Prostate gland (tissue), 2 donors: ENCODE measurements around the gene SEMA5A. TPM values are rescaled to one million over a fixed set of nuclear protein-coding genes. Genes with fewer than 3 reads are reported as not detected.
"Not testable (repeated sequence)": the region's sequence is repeated elsewhere in the genome, so short reads cannot be mapped to it uniquely, and the experiment has no call there.

Experiments
- DNase-seq: peaks from one replicate; pipeline ENCODE4 v3.0.0-alpha.2; 2019; ENCODE audit warnings: low spot score
- H3K27ac ChIP-seq, 2 donors: fragments of 200-600 bp; sonication (generic); 2 replicates each; pipeline ENCODE4 v1.5.1; 2017 to 2019
- H3K27me3 ChIP-seq: fragments of 200-600 bp; sonication (generic); replicated peaks from 2 replicates; pipeline ENCODE4 v1.5.1; 2019; ENCODE audit not compliant: insufficient read depth
- H3K36me3 ChIP-seq, 2 donors: fragments of 200-600 bp; sonication (generic); 1 replicate in 1 of 2; 2 replicates in 1 of 2; pipeline versions ENCODE4 v1.5.1 to v1.8.1; 2017 to 2019
- H3K4me1 ChIP-seq: fragments of 200-600 bp; sonication (generic); replicated peaks from 2 replicates; pipeline ENCODE4 v1.5.1; 2019
- H3K4me3 ChIP-seq, 2 donors: fragments of 200-600 bp; sonication (generic); 2 replicates each; pipeline ENCODE4 v1.5.1; 2017 to 2019
- H3K9me3 ChIP-seq: fragments of 200-600 bp; sonication (generic); 2 replicates; pipeline ENCODE4 v1.5.1; 2017
- POLR2A ChIP-seq: fragments of 450-650 bp; IDR thresholded peaks from one replicate; pipeline ENCODE4 v1.6.1; 2016; ENCODE audit warnings: antibody characterized with exemption, mild to moderate bottlenecking
- POLR2AphosphoS5 ChIP-seq: sonication (generic); formaldehyde crosslinking; IDR thresholded peaks from one replicate; pipeline ENCODE4 v1.6.1; 2017; ENCODE audit warnings: antibody characterized with exemption
- WGBS: methylation state at CpG from one replicate; pipeline ENCODE4 v1.1.5; 2018; 5-methylcytosine and 5-hydroxymethylcytosine counted together
- intact Hi-C: fragments of 100-400 bp; cut with DNase I; formaldehyde crosslinking; loops from one replicate; pipeline ENCODE4 v1.14.2; 2022
- total RNA-seq, 2 donors: library from RNA; depleted of rRNA; stranded (reverse); fragments of >200 nt; gene quantifications; one replicate each; pipeline ENCODE4 v1.1.0, GENCODE V29; 2016
- TF ChIP-seq, protein P1 (sequence below), 4 experiments: fragments of 200-600 bp in 2 of 4; fragments of 450-650 bp in 2 of 4; sonication (generic) in 2 of 4; IDR thresholded peaks; 1 replicate in 3 of 4; 2 replicates in 1 of 4; pipeline ENCODE4 v1.5.1; 2016 to 2019; ENCODE audit warnings: antibody characterized with exemption in 4 of 4, mild to moderate bottlenecking in 2 of 4, moderate library complexity in 2 of 4

Gene SEMA5A
- total RNA-seq, 2 donors from 2014 or later: 4.5 to 21.7 TPM

DNA sequence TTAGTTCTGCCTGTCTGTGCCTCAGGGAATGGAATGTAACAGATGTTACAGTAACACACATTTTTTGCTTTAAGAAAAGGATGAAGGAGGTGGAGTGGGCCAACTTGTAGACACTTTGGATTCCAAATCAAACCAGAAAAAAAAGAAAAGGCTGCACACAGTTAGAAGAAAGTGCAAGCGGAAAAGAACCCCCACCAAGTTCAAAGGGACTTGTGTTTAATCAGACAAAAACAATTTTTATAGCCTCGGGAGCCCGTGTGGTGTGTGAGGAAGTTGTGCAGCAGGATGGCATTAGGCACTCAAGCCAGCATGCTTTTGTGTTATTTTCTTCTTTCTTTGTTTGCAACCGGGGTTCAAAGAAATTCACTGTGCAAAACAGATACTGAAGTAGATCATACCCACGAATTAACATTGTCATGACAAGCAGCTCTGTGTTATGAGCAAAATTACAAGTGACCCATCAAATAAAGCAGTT, 189.5 kb downstream of the SEMA5A start:
- Histone ChIP-seq H3K36me3 (no peaks in the 10 kb centered on the region), H3K4me1 (no peaks in the 10 kb centered on the region), H3K4me3 (no peak overlapping the region), H3K27me3 (no peaks in the 10 kb centered on the region), H3K9me3 (no peaks in the 10 kb centered on the region), H3K27ac (no peak overlapping the region)
- 14% methylated on average over 5 of the region's 5 CpGs for WGBS
- no peak for DNase-seq
- intact Hi-C loops: no loop called here
- TF ChIP-seq POLR2A: no peak

DNA sequence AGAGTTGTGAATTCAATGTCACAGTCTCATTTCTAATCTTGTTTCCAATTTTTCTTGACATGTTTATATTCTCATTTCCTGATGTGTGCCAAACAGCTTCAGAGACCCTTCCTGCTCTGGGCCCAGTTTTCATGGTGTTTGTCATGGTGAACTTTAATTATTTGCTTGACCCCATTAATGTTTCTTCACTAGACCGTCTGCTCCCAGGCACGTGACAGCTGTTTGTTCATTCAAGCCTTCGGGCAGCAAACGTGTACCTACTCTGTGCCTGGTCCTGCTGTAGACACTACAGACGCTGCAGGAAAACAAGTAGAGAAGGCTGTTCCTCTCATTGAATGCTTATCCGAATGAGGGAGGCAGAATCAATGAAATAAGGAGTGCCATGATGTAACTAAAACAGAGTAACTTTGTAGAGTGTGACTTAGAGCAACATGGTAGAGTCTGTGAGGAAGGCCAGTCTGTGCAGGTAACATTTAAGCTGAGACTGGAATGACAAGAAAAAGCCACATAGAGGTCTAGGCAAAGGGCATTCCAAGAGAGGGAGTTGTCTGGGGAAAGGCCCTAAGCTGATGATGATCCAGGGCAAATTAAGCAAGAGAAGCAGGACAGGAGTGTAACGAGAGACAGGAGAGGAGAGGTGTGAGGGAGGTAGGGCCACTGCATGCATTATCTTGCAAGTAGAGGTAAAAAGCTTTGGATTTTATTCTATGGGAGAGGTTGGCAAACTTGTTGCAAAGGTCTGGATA, 191.4 kb downstream of the SEMA5A start:
- no peaks in the 10 kb centered on the region for H3K36me3 ChIP-seq
- intact Hi-C loops: no loop called here
- H3K4me3 ChIP-seq: no peak overlapping the region
- DNase-seq: no peak
- H3K27ac ChIP-seq: no peak overlapping the region
- TF ChIP-seq POLR2A: no peak
- TF ChIP-seq, protein P1, sequence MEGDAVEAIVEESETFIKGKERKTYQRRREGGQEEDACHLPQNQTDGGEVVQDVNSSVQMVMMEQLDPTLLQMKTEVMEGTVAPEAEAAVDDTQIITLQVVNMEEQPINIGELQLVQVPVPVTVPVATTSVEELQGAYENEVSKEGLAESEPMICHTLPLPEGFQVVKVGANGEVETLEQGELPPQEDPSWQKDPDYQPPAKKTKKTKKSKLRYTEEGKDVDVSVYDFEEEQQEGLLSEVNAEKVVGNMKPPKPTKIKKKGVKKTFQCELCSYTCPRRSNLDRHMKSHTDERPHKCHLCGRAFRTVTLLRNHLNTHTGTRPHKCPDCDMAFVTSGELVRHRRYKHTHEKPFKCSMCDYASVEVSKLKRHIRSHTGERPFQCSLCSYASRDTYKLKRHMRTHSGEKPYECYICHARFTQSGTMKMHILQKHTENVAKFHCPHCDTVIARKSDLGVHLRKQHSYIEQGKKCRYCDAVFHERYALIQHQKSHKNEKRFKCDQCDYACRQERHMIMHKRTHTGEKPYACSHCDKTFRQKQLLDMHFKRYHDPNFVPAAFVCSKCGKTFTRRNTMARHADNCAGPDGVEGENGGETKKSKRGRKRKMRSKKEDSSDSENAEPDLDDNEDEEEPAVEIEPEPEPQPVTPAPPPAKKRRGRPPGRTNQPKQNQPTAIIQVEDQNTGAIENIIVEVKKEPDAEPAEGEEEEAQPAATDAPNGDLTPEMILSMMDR (IDR thresholded peaks at IDR 0.05): no peak
- no peak for TF ChIP-seq POLR2AphosphoS5
- H3K9me3 ChIP-seq: no peaks in the 10 kb centered on the region
- 75% methylated on average over 7 of the region's 7 CpGs for WGBS
- H3K4me1 ChIP-seq: no peaks in the 10 kb centered on the region
- no peaks in the 10 kb centered on the region for H3K27me3 ChIP-seq

DNA sequence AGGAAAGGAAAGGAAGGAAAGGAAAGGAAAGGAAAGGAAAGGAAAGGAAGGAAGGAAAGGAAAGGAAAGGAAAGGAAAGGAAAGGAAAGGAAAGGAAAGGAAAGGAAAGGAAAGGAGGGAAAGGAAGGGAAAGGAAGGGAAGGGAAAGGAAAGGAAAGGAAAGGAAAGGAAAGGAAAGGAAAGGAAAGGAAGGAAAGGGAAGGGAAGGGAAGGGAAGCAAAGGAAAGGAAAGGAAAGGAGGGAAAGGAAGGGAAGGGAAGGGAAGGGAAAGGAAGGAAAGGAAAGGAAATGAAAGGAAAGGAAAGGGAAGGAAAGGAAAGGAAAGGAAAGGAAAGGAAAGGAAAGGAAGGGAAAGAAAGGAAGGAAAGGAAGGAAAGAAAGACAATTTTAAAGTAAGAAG, 192.8 kb downstream of the SEMA5A start:
- intact Hi-C loops, H3K27ac ChIP-seq: not testable (repeated sequence)

DNA sequence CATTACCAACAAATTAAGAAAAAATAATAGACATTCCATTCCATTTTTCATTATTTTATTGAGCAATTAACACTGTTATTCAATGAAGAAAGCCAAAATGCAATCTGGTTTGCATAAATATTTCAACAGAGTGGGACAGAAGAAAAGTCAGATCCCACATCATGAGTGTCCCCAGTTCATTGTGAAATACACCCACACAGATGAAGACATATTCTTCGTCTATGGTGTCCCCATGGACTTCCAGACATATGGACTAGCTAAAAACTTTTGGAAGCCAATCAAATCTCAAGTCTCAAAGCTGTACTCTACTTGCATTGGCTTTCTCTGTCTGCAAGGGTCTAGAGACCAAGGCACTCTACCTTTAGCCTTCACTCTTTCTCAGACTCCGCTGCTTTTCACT, 194.3 kb downstream of the SEMA5A start:
- no peaks in the 10 kb centered on the region for H3K4me1 ChIP-seq
- intact Hi-C loops: no loop called here
- no peak for TF ChIP-seq POLR2A
- TF ChIP-seq, protein P1 (IDR thresholded peaks at IDR 0.05): no peak
- TF ChIP-seq POLR2AphosphoS5: no peak
- no peaks in the 10 kb centered on the region for H3K36me3 ChIP-seq
- H3K27me3 ChIP-seq: no peaks in the 10 kb centered on the region
- H3K4me3 ChIP-seq: no peak overlapping the region
- H3K9me3 ChIP-seq: no peaks in the 10 kb centered on the region
- WGBS: 93% methylated on average over 2 of the region's 2 CpGs
- DNase-seq: no peak
- H3K27ac ChIP-seq: no peak overlapping the region

More for the DNA sequence above, 192.8 kb downstream of the SEMA5A start:
- not testable (repeated sequence) for H3K27me3 ChIP-seq, H3K4me1 ChIP-seq, DNase-seq, H3K36me3 ChIP-seq, H3K4me3 ChIP-seq, H3K9me3 ChIP-seq

DNA sequence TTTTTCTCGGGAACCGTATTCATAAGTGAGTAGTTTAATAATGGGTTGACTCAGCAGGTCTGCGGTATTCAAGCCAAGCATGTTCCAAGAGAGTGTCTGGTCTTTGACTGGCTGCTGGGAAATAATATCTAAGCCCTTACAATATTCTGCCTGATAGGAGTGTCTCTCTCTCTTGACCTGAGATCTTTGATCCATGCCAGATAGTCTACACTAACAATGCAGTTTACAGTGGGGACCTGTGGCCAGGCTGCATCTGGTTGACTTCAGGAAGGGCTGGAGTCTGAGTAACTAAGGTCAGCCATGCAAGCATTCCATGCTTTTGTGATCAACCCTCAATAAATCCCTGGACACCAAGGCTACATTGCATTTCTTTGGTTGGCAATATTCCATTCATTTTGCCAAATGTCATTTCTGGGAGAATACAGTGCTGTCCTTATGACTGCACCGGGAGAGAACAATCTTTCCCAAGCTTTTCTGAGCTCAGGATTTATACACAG, 195.5 kb downstream of the SEMA5A start:
- Histone ChIP-seq H3K4me1 (no peaks in the 10 kb centered on the region), H3K36me3 (no peaks in the 10 kb centered on the region), H3K4me3 (no peak overlapping the region), H3K9me3 (no peaks in the 10 kb centered on the region), H3K27ac (no peak overlapping the region), H3K27me3 (no peaks in the 10 kb centered on the region)
- intact Hi-C loops: no loop called here
- 74% methylated on average over 4 of the region's 4 CpGs for WGBS
- DNase-seq: no peak
- no peak for TF ChIP-seq POLR2AphosphoS5
- TF ChIP-seq, protein P1 (IDR thresholded peaks at IDR 0.05): no peak
- no peak for TF ChIP-seq POLR2A
